HG03064 (cell line): ENCODE measurements around the gene STXBP3.
A peak's percentile ranks its signal among the peaks of the same experiment; 100 is the strongest.
"Not testable (repeated sequence)": the region's sequence is repeated elsewhere in the genome, so short reads cannot be mapped to it uniquely, and the experiment has no call there.

ENCODE experiments used
- ATAC-seq: cut with Tn5 transposase; IDR thresholded peaks from one replicate; pipeline ENCODE4 v1.9.1; 2021; ENCODE audit warnings: low read depth; ENCODE audit not compliant: unreplicated experiment

The STXBP3 gene

GRCh38 chr1:108746382-108747170 lies at the start of gene STXBP3:
Gene STXBP3 (plus strand): TSS chr1:108746674. CDS start chr1:108746738, 64 bp downstream.
- peak; percentile 93 for ATAC-seq

GRCh38 chr1:108699375-108700332 lies 46.8 kb upstream of the STXBP3 start:
- ATAC-seq, result no peak

- no peak for ATAC-seq
Observed at GRCh38 chr1:108701176-108701849, 45.2 kb upstream of the STXBP3 start.

- ATAC-seq, result not testable (repeated sequence)
Observed at GRCh38 chr1:108702109-108702508, 44.4 kb upstream of the STXBP3 start.

DNA sequence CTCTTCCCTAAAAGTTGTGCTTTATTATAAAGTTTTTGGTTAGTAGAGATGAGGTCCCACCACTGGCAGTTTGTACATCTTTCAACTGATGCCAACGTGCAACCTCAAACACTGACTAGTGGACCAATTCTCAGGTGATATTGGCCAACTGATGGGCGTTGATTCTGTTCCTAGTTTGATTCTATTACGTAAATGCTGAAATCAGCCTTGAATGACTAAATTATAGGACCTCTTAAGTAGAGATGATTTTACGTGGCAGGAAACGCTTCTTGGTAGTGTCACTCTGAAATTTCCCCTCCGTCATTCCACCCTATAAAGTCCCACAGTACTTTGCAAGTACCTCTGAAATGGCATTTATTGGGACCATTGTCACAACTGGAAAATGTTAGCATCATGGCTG lies 42.5 kb upstream of the STXBP3 start:
- ATAC-seq, result no peak

GRCh38 chr1:108704496-108704895 lies 42.0 kb upstream of the STXBP3 start:
- no peak for ATAC-seq

GRCh38 chr1:108706643-108707042 lies 39.8 kb upstream of the STXBP3 start:
- ATAC-seq, result no peak

DNA sequence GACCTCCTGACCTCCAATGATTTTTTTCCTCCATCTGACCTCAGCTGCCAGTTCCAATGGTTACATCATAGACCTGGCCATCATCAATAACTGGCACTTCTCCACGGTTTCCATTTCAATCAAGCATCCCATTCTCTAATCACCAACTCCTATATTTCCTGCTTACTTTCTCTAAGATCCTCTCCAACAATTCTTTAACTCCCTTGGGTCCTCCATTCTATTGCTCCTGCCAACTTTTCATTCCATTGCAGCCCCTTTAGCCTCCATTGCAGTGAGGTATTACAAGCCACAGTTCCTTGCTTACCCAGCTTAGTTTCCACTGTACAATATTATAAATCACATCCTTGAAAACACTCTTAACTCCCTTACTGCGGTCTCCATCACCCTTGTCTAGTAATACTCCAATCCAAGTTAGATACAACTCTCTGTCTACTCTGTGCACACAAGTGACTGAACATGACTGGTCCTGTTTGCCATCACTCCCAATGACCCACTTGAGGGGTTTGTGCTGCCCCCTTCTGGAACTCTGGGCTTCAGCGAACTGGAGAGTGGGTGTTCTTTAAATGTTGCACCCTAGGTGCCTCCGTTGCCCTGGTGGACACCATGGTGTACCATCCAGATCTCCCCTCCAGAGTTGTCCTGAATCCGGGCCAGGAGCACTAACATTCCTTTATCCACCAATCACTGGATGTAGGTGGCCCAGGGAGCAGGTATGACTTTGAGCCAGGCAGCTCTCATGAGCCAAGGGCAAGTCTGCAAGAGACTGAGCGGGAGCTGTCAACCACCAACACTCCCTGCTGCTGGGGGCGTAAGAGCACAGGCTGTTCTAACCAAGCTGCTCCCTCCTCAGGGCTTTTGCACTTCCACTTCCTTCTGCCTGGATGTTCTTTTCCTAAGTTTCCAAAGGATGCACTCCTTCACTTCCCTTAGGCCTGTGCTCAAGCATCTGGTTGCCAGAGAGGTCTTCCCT lies 37.5 kb upstream of the STXBP3 start:
- ATAC-seq, result no peak

DNA sequence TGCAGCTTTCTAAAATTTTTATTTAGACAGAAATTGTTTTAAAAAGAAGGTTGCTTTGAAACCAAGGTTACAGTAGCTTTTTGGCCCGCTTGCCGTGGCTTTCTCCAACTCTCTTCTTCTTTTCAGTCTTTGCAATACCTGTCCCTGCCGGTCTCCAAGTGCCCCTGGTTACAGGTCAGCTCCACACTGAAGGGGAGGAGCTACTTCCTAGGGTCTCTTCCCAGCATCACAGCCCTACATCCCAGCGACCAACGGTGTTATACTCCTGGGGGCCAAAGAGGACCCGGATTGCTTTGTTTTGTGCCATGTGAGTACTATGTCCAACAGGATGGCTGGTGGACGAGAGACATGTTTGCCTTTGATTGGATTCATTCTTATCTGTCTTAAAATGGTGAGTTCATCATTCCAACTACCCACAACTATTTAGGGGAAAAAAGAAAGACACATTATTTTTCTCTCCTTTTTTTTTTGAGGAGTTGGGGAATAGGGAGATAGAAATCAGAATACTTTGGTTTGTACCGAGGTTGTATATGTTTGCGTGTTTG lies 33.8 kb upstream of the STXBP3 start, which contains the start of gene FNDC7:
Gene FNDC7, plus strand, starts transcription at position 303 of the 545 bp plus-strand sequence. Its CDS starts 26 bp downstream, at position 329.
- ATAC-seq, result no peak

GRCh38 chr1:108715932-108716331 lies 30.5 kb upstream of the STXBP3 start:
- ATAC-seq, result no peak

DNA sequence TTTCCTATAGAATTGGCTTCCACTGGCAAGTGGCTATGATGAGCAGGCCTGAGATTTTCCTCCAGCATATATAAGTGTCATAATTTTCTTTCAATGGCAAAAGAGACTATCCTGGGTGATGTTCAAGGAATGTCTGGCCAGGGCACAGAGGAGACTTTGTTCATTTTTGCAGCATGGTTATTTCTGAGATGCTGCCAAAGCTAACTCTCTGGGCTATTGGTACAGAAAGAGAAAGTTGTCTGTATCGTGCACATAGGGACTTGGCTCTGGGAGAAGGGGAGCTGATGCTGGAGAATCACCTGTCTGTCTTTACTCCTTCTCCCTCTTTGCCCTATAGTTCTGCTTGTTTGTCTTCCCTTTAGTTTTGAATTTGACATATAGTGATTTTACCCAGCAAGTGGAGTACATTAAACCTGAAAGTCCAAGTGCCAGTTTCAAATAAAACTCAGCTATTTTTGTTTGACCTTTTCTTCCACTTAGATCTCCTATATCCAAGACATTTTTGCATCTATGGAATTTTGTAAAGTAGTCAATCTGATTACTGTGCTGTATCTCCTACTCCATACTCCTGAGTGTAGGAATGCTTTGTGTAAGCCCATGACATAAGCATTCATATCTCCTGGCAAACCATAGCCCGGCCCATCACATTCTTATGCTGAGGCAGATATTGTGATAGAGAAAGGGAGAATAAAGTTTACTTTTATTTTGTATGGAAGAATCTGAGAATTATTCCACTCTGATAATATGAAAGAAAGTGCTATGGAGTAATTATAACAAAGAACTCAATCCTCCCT lies 29.8 kb upstream of the STXBP3 start:
- no peak for ATAC-seq

DNA sequence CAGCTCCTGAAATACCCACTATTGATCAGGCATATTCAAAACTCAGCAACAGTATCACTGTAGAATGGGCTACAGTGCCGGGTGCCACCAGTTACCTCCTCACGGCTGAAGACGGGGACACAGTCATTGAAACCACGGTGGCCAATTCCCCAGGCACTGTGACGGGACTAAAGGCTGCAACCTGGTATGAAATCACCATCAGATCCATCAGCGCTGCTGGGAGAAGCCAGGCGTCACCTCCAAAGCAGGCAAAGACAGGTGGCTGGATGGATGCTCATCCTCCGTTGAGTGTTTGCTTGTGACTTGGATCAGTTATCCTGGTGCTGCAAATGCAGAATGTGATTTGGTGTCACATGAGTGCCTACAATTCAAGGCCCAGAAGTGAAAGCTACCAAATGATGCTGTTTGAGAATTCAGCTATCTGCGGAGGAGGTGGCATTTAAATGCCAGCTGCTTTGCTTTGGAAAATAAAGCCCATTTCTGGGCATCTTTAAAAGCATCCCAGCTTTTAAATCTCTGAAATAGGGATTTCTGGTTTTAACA lies 28.6 kb upstream of the STXBP3 start:
- no peak for ATAC-seq

DNA sequence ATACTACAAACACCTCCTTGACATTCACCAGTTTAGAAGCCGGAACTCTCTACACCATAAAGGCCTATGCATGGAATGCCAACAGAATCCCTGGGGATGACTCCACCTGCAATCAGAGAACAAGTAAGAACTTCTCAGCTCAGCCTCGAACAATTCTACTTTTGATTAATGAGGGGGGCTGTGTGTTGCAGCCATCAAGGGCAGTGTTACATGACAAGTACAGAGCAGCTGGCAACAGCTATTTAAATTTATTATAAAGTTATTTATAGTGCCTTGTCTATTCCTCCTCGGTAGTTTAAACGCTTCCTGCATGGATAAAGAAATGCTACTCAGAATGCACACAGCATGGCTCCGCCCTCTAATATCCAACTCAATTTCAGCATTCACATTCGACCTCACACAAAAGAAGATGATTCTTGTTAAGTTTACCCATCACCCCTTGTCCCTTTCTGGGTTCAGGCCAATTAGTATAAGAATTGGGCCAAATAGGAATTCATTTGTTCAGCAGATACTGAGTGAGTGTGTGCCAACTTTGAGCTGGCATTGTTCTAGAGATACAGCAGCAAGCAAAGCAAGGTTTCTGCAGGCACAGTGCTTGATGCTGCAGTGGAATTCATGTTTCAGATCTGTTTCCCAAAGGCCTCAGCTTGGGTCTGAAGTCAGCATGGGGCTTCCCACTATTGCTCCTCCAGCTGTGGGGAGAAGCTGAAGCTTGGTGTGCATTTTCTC lies 27.4 kb upstream of the STXBP3 start:
- no peak for ATAC-seq

DNA sequence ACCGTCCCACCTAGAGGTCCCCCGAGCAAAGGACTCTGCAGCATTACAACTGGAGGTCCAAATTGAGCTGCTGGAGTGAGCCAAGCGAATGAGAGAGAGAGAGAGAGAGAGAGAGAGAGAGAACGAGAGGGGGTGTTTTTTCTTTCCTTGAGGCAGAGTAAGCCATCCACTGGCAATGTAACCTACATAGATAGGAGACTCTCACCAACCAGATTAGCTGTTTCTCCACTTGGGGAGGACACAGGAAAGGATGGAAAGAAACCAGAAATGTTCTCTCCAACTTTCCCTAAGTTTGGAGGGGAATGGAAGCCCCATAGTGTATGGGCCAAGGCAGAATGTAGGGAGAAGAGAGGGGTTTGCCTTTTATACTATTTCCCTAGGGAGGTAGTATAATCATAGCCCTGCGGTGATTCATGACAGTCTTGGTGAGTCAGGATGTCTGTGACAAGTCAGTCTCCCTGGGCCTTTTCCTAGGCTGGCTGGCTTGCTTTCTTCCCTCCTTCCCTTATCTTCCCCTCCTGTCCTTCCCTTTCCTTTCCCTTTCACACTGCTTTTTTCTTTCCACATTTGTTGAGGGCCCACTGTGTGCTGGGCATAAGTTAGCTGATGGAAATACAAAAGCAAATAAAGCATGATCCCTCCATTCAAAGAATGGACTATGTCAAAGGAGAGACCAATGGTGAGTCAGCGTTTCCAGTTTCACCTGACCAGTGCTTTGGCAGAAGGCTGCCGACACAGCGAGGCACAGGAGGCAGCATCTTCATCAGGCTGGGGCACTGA lies 26.6 kb upstream of the STXBP3 start:
- ATAC-seq, result no peak

DNA sequence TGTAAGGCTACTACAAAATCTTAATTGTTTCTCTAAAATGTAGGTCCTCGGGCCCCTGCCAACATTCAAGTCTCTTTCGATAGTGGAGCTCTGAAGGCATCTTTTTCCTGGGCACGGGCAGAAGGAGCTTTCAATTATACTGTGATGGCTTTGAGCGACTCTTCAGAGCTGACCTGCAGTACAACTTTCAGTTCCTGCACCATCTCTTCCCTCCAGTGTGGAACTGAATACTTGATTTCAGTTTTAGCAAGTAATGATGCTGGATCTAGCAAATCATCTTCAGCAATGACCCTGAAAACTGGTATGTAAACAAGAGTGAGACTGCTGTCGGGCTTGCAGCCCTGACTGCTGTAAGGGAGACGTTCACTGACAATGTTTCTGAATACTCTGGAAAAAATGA lies 24.2 kb upstream of the STXBP3 start:
- ATAC-seq, result no peak

GRCh38 chr1:108725906-108726305 lies 20.6 kb upstream of the STXBP3 start:
- no peak for ATAC-seq
